ENCODE results near the gene KIF14.
A peak's percentile ranks its signal among the peaks of the same experiment; 100 is the strongest.

DNA sequence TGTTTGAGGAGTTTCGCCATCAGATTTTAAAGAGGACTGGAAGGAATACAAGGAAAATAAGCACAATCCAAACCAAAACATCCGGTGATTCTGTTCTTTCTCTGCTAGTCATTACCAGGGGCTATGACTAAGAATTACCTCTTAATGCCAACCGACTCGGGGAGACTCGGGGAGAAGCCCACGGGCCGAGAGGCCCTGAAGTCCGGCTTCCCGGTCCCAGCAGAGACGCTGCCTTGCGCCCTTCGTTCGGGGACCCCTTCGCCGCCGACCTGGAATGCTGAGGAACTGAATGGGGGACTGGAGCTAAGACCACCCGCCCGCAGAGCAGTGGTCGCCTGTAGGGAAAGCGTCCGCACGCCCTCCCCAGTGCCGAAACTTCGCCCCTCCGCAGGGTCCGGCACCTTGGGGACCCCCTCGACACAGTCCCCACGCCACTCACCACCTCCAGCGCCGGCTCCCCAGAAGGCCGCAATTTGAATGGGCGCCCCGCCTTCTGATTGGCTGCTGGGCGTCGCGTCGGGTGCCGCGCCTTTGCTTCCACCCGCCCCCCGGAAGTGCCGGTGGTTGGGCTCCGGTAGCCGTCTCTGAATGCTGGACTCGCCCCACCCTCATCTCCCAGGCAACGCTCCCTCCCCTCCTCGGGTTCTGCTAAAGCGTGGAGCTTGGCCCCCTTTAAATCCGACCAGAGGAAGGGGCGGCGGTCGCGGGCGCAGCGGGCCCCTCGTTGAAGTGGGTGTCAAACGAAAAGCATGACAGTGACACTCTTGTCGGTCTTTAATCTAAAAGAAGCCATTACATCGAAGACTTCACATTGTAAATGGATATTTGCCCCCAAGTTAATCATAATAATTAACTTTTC lies at the start of gene KIF14:
- TF ChIP-seq, protein P1, sequence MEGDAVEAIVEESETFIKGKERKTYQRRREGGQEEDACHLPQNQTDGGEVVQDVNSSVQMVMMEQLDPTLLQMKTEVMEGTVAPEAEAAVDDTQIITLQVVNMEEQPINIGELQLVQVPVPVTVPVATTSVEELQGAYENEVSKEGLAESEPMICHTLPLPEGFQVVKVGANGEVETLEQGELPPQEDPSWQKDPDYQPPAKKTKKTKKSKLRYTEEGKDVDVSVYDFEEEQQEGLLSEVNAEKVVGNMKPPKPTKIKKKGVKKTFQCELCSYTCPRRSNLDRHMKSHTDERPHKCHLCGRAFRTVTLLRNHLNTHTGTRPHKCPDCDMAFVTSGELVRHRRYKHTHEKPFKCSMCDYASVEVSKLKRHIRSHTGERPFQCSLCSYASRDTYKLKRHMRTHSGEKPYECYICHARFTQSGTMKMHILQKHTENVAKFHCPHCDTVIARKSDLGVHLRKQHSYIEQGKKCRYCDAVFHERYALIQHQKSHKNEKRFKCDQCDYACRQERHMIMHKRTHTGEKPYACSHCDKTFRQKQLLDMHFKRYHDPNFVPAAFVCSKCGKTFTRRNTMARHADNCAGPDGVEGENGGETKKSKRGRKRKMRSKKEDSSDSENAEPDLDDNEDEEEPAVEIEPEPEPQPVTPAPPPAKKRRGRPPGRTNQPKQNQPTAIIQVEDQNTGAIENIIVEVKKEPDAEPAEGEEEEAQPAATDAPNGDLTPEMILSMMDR (IDR thresholded peaks at IDR 0.05), result no peak
- TF ChIP-seq TAF1 (IDR thresholded peaks at IDR 0.05; ENCODE audit: borderline replicate concordance, low read depth, low read length) (no peak; the same call in 1 of the 2 replicates), RFX5 (IDR thresholded peaks at IDR 0.05; ENCODE audit: low read length) (0 out of 2 replicates have a peak, but pooled peaks have one; percentile 14)

Measured in SK-N-SH (cell line).